ENCODE data around the gene HIPK4.
"Not testable (repeated sequence)": the region's sequence is repeated elsewhere in the genome, so short reads cannot be mapped to it uniquely, and the experiment has no call there.

The HIPK4 gene

DNA sequence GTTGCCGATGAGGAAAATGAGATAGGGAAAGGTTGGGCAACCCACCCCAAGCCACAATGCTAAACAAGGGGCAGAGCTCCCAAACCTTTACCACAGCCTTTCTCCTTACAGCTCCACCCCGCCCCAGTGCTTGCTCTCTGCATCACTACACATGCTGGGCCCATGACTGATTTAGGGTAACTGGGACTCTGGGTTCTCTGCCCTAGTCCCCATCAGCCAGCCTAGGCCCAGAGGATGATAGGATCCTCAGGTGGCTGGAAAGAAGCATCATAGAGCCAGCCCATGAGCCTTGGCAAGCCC is 53.4 kb downstream of the HIPK4 start:
- no peak for DNase-seq (ENCODE audit: low spot score)

GRCh38 chr19:40335855-40336600 is 54.0 kb downstream of the HIPK4 start:
- no peak for DNase-seq (ENCODE audit: low spot score)

GRCh38 chr19:40335101-40335500 is 54.9 kb downstream of the HIPK4 start:
- DNase-seq (ENCODE audit: low spot score) = no peak

DNA sequence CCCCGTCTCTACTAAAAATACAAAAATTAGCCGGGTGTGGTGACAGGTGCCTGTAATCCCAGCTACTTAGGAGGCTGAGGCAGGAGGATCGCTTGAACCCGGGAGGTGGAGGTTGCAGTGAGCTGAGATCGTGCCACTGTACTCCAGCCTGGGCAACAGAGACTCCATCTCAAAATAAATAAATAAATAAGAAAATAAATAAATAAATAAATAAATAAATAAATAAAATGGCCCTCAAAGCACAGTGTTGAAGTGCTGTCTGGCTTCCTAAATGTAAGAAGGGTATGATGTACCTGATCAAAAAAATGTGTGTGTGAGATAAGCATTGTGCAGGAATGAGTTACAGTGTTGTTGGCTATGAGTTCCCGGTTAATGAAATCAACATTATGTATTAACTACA is 56.9 kb downstream of the HIPK4 start:
- not testable (repeated sequence) for DNase-seq (ENCODE audit: low spot score)

- DNase-seq (ENCODE audit: low spot score) = no peak
Observed at GRCh38 chr19:40332669-40333068, 57.3 kb downstream of the HIPK4 start.

- no peak for DNase-seq (ENCODE audit: low spot score)
Observed at GRCh38 chr19:40331052-40331451, 58.9 kb downstream of the HIPK4 start.
